HK-2 (cell line): Measurements from ENCODE around the gene SLC49A3.

ENCODE experiments used
- DNase-seq: peaks from one replicate; pipeline ENCODE4 v3.0.0-alpha.2; 2018; ENCODE audit not compliant: unreplicated experiment

SLC49A3 gene

GRCh38 chr4:666822-667544 lies 22.0 kb downstream of the SLC49A3 start:
- no peak for DNase-seq

DNA sequence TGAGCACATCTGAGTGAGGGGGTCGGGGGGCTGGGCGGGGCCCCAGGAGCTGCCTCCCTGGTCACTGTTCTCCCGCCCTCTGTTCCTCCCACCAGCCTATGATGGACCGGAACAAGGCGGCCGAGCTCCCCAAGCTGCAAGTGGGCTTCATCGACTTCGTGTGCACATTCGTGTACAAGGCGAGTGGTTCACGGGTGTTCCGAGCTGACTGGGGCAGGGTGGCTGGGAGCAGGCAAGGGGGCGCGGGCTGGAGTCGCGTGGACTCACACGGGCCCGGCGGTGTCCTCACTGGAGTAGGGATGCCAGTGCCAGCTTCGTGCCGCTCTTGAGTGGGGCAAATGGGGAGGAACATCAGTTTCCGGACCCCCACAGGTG lies 22.5 kb downstream of the SLC49A3 start:
- DNase-seq, result no peak

- no peak for DNase-seq
Observed at GRCh38 chr4:665751-666435, 23.1 kb downstream of the SLC49A3 start.

DNA sequence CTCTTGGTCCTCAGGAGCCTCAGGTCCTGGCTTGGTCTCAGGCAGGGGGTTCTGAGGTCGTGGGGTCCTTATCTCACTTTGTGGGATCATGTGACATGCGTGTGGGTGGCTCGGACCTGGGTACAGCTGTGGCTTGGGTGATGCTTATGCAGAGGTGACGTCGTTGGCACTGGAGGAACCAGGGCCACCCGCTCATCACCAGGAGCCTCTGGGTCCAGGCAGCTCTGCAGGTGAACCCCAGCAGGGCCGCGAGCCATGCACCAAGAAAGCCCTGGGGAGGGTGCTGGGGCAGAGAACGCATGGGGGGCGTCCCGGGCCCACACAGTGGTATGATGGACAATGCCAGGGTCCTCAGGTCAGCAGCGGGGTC lies 23.6 kb downstream of the SLC49A3 start:
- DNase-seq, result no peak

DNA sequence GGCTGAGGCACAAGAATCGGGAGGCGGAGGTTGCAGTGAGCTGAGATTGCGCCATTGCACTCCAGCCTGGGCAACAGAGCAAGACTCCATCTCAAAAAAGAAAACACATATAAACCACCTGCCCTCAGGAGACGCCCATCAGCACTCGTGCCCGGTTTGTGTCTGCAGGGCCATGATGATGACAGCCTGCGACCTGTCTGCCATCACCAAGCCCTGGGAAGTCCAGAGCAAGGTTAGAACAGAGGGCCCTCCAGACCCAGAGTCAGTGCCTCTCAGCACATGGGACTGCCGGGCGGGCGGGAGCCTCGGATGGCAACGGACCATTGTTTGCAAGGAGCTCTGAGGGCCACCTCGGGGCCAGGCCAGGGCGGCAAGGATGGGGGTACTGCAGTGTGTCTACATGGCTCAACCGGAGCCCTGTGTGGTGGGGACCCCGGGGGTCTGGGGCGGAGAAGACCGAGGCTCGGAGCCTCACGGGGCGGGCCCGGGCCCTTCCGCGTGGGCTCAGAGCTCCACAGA lies 24.2 kb downstream of the SLC49A3 start:
- no peak for DNase-seq

DNA sequence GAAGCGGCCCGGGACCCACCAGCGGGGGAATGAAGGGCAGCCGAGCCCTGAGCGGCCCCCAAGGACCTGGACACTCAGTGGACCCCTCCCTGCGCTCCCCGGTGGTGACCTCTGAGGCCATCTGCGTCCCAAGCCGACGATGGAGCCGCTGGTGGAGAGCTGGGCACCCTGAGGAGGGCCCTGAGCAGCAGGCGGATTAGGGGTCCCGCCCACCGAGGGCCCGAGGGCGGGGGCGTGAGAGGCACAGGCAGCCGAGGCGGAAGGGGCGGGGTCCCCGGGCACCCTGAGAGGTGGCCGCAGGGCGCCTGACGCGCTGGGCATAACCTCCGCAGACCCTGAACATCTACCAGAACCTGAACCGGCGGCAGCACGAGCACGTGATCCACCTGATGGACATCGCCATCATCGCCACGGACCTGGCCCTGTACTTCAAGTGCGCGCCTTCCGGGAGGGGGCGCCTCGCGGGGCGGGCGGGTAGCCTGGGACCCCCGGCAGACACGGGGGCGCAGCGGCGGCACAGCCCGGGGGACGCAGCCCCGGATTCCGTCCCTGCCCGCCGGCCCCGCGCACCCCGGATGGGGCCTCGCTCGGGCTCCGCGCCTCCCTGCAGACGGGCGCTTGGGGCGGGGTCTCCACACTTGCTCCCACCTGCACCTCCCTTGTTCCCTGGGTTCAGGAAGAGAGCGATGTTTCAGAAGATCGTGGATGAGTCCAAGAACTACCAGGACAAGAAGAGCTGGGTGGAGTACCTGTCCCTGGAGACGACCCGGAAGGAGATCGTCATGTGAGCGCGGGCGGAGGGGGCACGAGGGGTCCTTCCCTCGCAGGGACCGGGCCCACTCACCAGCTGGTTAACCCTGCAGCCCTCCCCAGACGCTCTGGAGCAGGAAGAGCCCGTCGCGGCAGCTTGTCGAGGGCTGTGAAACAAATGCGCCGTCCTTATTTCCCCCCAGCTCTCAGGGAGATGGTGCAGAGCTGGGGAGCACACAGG lies 25.2 kb downstream of the SLC49A3 start:
- DNase-seq, result no peak

DNA sequence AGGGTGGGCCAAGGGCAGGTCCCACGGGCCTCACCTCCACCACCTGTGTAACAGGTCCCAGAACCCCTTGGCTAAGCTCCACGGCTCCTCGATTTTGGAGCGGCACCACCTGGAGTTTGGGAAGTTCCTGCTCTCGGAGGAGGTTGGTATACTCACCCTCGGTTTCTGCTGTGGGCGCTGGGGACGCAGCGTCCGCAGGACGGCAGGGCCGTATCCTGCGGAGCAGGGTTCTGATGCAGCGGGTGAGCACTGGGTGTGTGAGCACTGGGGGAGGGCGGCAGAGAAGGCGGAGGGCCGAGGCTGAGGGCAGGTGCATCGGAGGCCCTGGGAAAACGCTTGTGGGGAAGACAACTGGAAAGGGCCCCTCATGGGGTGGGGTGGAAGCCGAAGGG lies 25.9 kb downstream of the SLC49A3 start:
- no peak for DNase-seq

DNA sequence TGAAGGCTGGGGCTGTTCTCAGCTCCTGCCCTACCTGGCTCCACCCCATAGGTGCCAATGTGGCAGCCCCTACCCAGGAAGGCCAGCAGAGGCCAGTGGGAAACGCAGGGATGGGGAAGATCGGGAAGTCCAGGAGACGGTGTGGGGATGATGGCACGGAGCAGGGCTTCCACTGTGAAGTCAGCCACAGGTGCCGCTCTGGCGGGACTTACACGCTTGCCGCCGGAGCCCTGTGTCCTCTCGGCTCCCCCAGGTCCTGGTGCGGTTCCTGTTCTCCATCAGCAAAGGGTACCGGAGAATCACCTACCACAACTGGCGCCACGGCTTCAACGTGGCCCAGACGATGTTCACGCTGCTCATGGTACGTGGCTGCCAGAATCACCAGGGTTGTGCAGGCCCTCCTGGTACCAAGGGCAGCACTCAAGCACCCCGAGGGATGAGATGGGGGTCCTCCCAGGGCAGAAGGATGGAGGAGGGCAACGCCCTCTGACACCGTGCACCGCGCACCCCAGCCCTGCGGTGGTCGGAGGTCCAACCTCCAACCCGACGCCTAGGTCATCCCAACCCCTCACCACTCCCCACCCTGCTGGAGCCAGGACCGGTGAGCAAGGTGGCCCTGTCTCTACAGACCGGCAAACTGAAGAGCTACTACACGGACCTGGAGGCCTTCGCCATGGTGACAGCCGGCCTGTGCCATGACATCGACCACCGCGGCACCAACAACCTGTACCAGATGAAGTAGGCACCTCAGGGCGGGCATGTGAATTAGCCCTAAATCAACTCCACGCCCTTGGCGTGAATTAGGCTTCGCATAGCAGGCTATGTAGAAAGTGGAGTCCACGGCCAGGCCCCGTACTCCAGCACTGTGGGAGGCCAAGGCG lies 26.8 kb downstream of the SLC49A3 start:
- DNase-seq, result no peak

- DNase-seq, result no peak
Observed at GRCh38 chr4:661231-661630, 27.7 kb downstream of the SLC49A3 start.

GRCh38 chr4:660401-660800 lies 28.6 kb downstream of the SLC49A3 start:
- no peak for DNase-seq

DNA sequence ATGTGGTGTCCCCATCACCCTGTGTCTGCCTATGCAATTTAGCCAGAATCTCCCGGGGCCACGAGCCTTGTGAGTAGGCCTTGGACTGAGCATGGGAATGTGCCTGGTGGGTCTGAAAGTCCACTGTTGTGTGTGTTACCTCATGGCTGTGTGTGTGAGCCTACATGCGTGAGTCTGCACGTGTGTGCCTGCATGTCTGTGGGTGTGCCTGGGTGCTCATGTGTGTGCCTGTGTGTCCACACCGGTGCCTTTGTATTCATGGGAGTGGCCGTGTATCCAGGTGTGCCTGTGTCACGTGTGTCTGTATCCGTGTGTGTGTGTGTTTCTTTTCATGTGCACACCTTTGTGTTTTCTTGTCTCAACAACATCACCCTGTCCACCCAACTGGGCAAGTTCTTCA lies 29.1 kb downstream of the SLC49A3 start:
- DNase-seq, result no peak

DNA sequence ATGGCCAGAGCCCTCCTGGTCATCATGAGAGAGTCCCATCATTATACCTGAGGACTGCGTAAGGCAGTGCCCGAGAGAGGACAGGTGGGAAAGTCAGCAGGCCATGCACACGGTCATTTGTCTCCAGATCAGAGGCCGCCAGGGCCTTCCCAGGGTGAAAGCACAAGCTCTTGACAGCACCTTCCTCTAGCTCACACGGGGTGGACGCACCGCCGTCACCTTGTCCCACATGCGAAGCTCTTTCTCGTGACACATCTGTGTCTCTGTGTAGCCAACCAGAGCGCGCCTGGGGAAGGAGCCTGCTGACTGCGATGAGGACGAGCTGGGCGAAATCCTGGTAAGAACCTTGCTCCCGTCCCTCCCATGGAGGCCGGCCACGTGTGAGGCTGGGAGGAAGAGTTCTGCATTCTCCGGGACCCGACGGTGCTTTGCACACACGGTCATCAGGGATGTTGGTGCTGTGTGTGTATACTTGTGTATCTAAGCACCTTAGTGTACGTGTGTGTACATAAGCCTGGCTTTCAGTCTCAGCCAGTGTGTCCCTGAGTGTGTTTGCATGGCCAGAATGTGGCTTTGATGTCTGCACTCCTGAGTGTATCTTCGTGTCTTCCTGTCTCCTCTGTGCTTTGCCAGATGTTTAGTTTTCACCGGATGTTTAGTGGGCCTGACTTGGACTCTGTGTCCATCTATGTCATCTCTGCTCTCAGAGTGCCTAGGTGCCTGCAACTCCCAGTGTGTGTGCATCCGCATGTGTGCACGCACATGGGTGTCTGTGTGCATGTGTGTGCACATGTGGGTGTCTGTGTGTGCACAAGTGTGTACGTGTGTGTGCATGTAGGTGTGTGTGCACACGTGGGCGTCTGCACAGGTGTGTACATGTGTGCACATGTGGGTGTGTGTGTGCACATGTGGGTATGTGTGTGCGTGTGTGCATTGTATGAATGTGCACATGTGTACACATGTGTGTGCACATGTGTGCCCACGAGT lies 30.0 kb downstream of the SLC49A3 start:
- DNase-seq, result no peak

DNA sequence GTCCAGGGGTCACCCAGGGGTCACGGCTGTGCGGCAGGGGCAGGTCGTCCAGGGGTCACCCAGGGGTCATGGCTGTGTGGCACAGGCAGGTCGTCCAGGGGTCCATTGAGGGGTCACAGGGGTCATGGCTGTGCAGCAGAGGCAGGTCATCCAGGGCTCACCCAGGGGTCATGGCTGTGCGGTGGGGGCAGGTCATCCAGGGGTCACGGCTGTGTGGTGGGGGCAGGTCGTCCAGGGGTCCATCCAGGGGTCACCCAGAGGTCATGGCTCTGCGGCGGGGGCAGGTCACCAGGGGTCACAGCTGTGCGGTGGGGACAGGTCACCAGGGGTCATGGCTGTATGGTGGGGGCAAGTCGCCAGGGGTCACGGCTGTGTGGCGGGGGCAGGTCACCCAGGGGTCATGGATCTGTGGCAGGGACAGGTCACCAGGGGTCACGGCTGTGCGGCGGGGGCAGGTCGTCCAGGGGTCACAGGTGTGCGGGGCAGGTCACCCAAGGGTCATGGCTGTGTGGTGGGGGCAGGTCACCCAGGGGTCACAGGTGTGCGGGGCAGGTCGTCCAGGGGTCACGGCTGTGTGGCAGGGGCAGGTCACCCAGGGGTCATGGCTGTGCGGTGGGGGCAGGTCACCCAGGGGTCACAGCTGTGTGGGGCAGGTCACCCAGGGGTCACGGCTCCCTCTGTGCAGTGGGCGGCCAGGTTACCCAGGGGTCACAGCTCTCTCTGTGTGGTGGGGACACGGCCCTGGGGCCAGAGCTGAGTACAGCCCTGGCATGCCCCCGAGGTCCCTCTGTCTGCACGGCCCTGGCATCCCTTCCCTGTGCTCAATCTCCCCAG lies 30.9 kb downstream of the SLC49A3 start:
- DNase-seq, result no peak

DNA sequence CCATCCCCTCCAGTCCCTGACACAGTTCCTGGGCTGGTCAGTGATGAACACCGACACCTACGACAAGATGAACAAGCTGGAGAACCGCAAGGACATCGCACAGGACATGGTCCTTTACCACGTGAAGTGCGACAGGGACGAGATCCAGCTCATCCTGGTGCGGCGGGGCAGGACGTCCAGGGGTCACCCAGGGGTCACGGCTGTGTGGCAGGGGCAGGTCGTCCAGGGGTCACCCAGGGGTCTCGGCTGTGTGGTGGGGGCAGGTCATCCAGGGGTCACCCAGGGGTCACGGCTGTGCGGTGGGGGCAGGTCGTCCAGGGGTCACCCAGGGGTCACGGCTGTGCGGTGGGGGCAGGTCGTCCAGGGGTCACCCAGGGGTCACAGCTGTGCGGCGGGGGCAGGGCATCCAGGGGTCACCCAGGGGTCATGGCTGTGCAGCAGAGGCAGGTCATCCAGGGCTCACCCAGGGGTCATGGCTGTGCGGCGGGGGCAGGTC lies 31.6 kb downstream of the SLC49A3 start:
- no peak for DNase-seq

- no peak for DNase-seq
Observed at GRCh38 chr4:656436-657337, 32.3 kb downstream of the SLC49A3 start.

DNA sequence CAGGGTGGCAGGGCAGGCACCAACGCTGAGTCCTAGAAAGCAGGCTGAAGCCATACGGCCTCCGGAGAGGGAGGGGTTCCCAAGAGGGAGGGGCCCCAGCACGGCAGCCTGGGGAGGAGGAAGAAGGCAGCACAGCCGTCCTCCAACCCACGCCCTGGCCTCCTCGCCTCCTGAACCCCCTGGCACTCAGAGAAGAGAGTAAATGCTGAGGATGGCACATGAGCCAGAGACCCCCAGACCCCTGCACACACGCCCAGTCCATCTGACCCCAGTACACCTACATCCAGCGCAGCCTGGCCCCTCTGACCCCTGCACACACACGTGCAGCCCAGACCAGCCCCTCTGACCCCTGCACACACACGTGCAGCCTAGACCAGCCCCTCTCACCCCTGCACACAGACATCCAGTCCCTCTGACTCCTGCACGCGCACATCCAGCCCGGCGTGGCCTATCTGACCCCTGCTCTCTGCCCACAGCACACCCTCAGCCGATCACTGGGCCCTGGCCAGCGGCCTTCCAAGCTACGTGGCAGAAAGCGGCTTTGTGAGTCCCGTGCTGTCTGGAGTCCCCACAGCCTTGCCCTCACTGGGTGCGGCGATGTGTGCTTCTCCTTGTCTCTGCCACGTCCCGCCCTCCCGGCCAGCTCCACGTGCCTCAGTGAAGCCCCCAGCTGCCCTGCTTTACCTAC lies 33.3 kb downstream of the SLC49A3 start:
- DNase-seq, result no peak

DNA sequence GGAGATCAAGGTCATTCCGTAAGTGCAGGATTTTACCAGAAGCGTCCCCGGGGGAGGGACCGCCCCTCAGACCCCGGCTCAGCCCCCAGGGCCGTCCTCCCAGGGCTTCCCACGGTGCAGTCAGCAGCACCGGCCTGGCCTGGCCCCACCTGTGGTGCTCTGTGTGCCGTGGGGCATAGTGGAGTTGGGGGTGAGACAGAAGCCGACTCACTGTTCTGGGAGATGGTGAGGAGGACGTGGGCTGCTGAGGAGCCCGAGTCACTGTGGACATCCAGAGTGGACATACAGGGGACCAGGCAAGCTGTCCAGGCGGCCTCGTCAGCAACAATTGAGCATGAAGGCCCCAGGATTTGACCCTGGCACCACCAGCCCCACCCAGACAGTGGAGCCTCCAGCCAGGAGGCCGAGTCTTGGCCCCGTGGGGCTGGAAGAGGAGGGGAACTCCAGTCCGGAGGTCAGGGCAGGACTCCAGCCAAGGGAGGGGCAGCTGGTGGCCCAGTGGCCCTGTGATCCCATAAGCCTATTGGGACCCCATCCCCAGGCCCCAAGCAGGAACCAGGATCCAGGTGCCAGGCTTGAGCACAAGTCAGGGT lies 34.0 kb downstream of the SLC49A3 start:
- DNase-seq, result no peak
